Measurements from ENCODE around the gene TPSG1.

The TPSG1 gene

DNA sequence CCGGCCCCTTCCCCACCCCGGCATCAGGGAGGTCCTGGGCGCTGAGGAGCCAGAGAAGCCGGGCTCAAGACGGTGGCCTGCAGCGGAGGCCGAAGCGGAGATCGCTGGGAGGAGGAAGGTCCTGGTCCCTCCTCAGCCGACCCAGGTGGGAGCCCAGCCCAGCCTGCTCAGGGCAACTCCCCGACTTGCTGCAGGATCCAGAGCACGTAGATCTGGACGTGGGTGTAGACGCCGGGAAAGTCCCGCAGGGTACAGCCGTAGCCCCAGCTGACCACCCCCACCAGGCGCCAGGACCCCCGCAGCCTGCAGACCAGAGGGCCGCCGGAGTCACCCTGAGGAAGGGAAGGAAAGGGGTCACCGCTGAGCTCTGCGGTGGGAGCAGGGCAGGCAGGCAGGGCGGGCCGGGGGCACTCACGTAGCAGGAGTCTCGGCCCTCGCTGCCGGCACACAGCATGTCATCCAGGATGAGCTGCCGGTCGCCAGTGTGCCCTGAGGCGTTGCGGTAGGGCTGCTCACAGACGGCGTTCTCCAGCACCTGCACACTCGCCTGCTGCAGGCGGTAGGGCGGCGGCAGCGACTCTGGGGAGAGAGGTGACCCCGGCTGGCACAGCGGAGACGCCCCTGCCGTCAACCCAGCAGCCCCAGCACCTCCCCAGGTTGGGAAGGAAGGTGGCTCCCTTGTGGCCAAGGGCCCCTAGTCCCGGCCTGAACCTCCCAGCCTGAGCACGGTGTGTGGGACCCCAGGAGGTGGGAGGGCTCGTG, 36.2 kb upstream of the TPSG1 start:
- no peak for ATAC-seq
- TF ChIP-seq ESRRG (CRISPR knock-in tag; IDR thresholded peaks at IDR 0.05) (no peak), OSR1 (CRISPR knock-in tag; IDR thresholded peaks at IDR 0.05) (no peak), CSRNP3 (CRISPR knock-in tag; IDR thresholded peaks at IDR 0.05) (no peak), ISL1 (CRISPR knock-in tag; IDR thresholded peaks at IDR 0.05) (no peak), POU6F1 (CRISPR knock-in tag; IDR thresholded peaks at IDR 0.05; ENCODE audit: borderline replicate concordance, low read depth) (no peak), TCF4 (CRISPR knock-in tag; IDR thresholded peaks at IDR 0.05; ENCODE audit: borderline replicate concordance) (no peak), ZFP3 (CRISPR knock-in tag; IDR thresholded peaks at IDR 0.05) (no peak), ZC3H10 (CRISPR knock-in tag; IDR thresholded peaks at IDR 0.05) (no peak), SNAI2 (CRISPR knock-in tag; IDR thresholded peaks at IDR 0.05) (no peak), RARB (CRISPR knock-in tag; IDR thresholded peaks at IDR 0.05) (no peak), CSDC2 (CRISPR knock-in tag; IDR thresholded peaks at IDR 0.05) (no peak), CREB5 (CRISPR knock-in tag; IDR thresholded peaks at IDR 0.05; ENCODE audit: low read depth) (no peak), TOX (CRISPR knock-in tag; IDR thresholded peaks at IDR 0.05; ENCODE audit: borderline replicate concordance) (no peak), PPARA (CRISPR knock-in tag; IDR thresholded peaks at IDR 0.05; ENCODE audit: borderline replicate concordance) (no peak), ZNF8 (CRISPR knock-in tag; IDR thresholded peaks at IDR 0.05) (no peak), ARNTL (CRISPR knock-in tag; IDR thresholded peaks at IDR 0.05; ENCODE audit: borderline replicate concordance, low read depth) (no peak), BACH2 (CRISPR knock-in tag; IDR thresholded peaks at IDR 0.05; ENCODE audit: borderline replicate concordance) (no peak)
- TF ChIP-seq, protein P1, sequence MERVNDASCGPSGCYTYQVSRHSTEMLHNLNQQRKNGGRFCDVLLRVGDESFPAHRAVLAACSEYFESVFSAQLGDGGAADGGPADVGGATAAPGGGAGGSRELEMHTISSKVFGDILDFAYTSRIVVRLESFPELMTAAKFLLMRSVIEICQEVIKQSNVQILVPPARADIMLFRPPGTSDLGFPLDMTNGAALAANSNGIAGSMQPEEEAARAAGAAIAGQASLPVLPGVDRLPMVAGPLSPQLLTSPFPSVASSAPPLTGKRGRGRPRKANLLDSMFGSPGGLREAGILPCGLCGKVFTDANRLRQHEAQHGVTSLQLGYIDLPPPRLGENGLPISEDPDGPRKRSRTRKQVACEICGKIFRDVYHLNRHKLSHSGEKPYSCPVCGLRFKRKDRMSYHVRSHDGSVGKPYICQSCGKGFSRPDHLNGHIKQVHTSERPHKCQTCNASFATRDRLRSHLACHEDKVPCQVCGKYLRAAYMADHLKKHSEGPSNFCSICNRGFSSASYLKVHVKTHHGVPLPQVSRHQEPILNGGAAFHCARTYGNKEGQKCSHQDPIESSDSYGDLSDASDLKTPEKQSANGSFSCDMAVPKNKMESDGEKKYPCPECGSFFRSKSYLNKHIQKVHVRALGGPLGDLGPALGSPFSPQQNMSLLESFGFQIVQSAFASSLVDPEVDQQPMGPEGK (CRISPR knock-in tag; IDR thresholded peaks at IDR 0.05; ENCODE audit: borderline replicate concordance): no peak

DNA sequence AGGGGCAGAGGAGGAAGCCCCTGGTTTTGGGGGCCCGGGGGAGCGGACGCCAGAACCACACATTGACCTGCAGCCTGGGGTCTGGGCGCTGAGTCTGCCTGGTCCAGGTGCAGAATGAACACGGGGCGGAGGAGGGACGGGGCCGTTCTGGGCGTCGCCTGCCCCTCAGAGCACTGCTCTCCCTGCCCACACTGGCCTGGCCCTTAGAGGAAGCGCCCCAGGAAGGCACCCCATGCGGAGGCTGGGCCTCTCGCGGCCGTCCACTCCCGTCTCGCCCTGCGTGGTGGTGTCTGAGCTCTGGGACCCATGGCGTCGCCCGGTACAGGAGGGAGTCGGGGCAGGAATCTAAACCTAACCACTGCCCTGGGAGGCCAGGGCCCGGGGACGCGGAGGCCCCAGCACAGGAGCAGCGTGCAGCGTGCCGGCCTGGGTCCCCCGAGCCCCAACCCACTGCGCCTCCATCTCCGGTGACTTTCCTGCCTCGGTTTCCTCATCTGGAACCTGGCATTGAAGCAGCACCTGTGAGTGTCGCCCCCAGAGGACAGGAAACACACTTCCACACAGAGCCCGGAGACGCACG, 35.1 kb upstream of the TPSG1 start:
- no peak for ATAC-seq
- TF ChIP-seq SNAI2 (CRISPR knock-in tag; IDR thresholded peaks at IDR 0.05): no peak
- TF ChIP-seq TOX (CRISPR knock-in tag; IDR thresholded peaks at IDR 0.05; ENCODE audit: borderline replicate concordance): no peak
- TF ChIP-seq ZNF8 (CRISPR knock-in tag; IDR thresholded peaks at IDR 0.05): no peak
- TF ChIP-seq BACH2 (CRISPR knock-in tag; IDR thresholded peaks at IDR 0.05; ENCODE audit: borderline replicate concordance): no peak
- TF ChIP-seq ZFP30 (CRISPR knock-in tag; IDR thresholded peaks at IDR 0.05): no peak
- no peak for TF ChIP-seq ARNTL (CRISPR knock-in tag; IDR thresholded peaks at IDR 0.05; ENCODE audit: borderline replicate concordance, low read depth)
- no peak for TF ChIP-seq ISL1 (CRISPR knock-in tag; IDR thresholded peaks at IDR 0.05)
- no peak for TF ChIP-seq ZC3H10 (CRISPR knock-in tag; IDR thresholded peaks at IDR 0.05)
- TF ChIP-seq POU6F1 (CRISPR knock-in tag; IDR thresholded peaks at IDR 0.05; ENCODE audit: borderline replicate concordance, low read depth): no peak
- TF ChIP-seq, protein P2, sequence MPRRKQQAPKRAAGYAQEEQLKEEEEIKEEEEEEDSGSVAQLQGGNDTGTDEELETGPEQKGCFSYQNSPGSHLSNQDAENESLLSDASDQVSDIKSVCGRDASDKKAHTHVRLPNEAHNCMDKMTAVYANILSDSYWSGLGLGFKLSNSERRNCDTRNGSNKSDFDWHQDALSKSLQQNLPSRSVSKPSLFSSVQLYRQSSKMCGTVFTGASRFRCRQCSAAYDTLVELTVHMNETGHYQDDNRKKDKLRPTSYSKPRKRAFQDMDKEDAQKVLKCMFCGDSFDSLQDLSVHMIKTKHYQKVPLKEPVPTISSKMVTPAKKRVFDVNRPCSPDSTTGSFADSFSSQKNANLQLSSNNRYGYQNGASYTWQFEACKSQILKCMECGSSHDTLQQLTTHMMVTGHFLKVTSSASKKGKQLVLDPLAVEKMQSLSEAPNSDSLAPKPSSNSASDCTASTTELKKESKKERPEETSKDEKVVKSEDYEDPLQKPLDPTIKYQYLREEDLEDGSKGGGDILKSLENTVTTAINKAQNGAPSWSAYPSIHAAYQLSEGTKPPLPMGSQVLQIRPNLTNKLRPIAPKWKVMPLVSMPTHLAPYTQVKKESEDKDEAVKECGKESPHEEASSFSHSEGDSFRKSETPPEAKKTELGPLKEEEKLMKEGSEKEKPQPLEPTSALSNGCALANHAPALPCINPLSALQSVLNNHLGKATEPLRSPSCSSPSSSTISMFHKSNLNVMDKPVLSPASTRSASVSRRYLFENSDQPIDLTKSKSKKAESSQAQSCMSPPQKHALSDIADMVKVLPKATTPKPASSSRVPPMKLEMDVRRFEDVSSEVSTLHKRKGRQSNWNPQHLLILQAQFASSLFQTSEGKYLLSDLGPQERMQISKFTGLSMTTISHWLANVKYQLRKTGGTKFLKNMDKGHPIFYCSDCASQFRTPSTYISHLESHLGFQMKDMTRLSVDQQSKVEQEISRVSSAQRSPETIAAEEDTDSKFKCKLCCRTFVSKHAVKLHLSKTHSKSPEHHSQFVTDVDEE (CRISPR knock-in tag; IDR thresholded peaks at IDR 0.05): no peak
- no peak for TF ChIP-seq RARB (CRISPR knock-in tag; IDR thresholded peaks at IDR 0.05)
- no peak for TF ChIP-seq CSDC2 (CRISPR knock-in tag; IDR thresholded peaks at IDR 0.05)
- no peak for TF ChIP-seq PPARA (CRISPR knock-in tag; IDR thresholded peaks at IDR 0.05; ENCODE audit: borderline replicate concordance)

Data from SK-N-SH treated with all-trans-retinoic acid at 6 μM for 48 hours (cell line).